Measurements from ENCODE around the gene PODNL1.

PODNL1 gene

DNA sequence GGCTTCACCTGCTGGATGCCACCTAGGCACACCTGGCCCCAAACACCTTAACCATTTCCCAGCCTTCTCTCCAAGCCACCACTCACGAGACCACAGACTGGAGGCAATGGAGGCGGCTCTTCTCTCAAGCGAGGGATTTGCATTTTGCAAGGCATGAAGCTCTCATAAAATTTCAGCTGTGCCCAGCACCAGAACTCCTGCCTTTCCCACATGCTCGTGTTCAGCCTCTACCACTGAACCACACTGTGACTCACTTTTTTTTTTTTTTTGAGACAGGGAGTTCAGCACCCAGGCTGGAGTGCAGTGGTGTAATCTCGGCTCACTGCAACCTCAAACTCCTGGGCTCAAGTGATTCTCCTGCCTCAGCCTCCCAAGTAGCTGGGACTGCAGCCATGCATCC is 50.7 kb downstream of the PODNL1 start:
- no peak for DNase-seq

GRCh38 chr19:13887018-13887436 is 51.2 kb downstream of the PODNL1 start:
- no peak for DNase-seq

DNA sequence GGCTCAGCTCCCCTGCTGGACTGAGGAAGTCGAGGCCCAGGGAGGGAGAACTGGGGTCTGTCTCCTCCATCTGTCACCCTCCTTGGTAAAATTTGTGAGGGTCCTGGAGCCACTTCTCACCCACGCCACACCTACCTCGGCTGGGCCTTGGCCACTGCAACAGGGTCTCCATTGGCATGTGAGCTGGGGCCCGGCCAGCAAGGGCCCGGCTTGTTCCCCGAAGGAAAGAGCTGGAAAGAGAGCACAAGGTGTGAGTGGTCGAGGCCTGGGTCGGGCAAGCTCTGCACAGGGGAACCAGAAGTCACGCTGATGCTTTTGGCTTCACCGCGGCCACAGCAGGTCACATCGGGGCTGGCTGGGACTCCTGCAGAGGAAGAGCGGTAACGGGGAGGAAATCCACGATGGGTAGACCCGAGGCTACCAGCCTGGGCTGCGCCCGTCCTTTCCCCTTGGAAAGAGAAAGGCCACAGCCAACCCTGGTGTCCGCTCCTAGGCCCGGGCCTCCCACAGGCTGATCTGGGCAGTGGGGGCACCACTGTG is 52.3 kb downstream of the PODNL1 start:
- no peak for DNase-seq

GRCh38 chr19:13884726-13885591 is 53.3 kb downstream of the PODNL1 start:
- peak; percentile 62 for DNase-seq

GRCh38 chr19:13883516-13884064 is 54.6 kb downstream of the PODNL1 start:
- no peak for DNase-seq

DNA sequence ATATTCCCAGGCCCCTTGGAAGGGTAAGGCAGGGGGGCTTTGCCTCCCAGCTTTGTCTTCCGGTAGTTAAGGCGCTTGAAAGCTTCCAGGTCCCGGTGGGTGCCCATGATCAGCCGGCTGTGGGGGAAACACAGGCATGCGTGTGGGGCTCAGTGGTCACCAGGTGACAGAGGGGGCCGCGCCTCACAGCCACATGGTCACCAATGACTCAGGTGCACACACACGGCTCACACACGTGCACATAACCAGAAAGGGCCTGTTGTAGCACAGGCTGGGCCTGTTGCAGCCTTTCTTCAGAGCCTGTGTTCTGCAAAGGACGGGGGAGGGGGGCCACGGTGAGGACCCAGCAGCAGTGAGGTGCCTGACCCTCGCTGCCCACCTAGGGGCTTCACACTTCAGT is 55.4 kb downstream of the PODNL1 start:
- no peak for DNase-seq

DNA sequence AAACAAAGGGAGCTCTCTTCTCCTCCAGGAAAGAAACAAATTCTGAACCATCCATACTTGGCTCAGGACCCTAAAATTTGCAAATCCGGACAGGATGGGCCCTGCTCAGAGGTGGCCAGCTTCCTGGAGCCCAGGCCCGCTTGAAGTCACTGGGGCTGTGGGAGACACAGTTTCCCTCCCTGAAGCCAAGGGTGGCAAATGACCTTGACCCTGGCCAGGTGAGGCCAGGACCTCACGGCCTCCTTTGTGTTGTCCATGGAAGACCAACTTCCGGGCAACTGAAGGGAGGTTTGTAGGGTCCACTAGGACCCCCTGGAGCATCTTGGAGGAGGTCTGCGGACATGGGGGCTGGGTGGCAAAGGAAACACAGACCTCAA is 55.8 kb downstream of the PODNL1 start:
- DNase-seq = no peak

GRCh38 chr19:13881692-13882418 is 56.4 kb downstream of the PODNL1 start:
- no peak for DNase-seq

DNA sequence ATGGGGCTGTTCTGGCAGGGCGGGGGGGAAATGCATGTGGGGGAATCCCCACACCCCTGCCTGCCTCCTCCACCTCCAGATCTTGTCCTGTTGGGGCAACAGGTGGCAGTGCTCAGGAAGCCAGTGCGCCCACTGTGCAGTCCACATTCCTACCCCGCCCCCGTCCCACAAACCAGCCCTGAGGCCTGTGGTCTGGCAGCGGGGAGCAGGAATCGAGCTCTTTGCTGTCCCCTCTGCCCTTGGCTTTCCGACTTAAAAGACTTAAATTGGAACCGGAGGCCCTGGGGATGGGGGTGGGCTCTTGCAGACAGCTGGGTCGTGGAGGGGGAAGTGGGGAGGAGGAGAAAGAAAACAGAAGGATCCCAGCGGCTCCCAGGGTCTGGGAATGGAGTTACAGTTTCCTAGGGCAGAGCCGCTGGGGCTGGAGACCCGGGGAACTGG is 56.9 kb downstream of the PODNL1 start:
- no peak for DNase-seq

All from NCI-H2171 treated with DMSO at 0.1 percent for 48 hours (cell line).